GM23248 (cell line): Measurements from ENCODE around the gene PHYHD1.
"Not testable (repeated sequence)": the region's sequence is repeated elsewhere in the genome, so short reads cannot be mapped to it uniquely, and the experiment has no call there.

ENCODE experiments used
- EZH2 ChIP-seq: fragments of 200-600 bp; sonication (generic); IDR thresholded peaks from 2 replicates; pipeline ENCODE4 v1.6.1; 2018; ENCODE audit warnings: antibody characterized with exemption, mild to moderate bottlenecking; ENCODE audit not compliant: insufficient read depth, poor library complexity, severe bottlenecking
- EZH2phosphoT487 ChIP-seq: fragments of 200-600 bp; sonication (generic); IDR thresholded peaks from 2 replicates; pipeline ENCODE4 v1.6.1; 2018; ENCODE audit warnings: antibody characterized with exemption, moderate library complexity, mild to moderate bottlenecking, low read depth; ENCODE audit not compliant: insufficient read depth

DNA sequence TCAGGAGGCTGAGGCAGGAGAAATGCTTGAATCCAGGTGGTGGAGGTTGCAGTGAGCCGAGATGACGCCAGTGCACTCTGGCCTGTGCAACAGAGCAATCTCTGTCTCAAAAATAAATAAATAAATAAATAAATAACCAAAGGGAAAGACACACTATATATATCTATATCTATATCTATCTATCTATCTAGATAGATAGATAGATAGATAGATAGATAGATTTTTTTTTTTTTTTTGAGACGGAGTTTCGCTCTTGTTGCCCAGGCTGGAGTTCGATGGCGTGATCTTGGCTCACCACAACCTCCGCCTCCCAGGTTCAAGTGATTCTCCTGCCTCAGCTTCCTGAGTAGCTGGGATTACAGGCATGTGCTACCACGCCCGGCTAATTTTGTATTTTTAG, 40.6 kb downstream of the PHYHD1 start:
- not testable (repeated sequence) for TF ChIP-seq EZH2phosphoT487, EZH2
